Raji (cell line): ENCODE measurements around the gene IZUMO2.

ENCODE experiments used
- POLR2A ChIP-seq: IDR thresholded peaks from 2 replicates; pipeline ENCODE4 v1.6.1; 2011; ENCODE audit warnings: low read depth, low read length, control low read depth; ENCODE audit not compliant: insufficient read depth

IZUMO2 gene

GRCh38 chr19:50192463-50193211, 29.6 kb upstream of the IZUMO2 start:
- no peak for TF ChIP-seq POLR2A

GRCh38 chr19:50191216-50191615, 28.1 kb upstream of the IZUMO2 start:
- no peak for TF ChIP-seq POLR2A

GRCh38 chr19:50190439-50190891, 27.4 kb upstream of the IZUMO2 start:
- TF ChIP-seq POLR2A = no peak

- TF ChIP-seq POLR2A = no peak
These were observed 26.2 kb upstream of the IZUMO2 start for GRCh38 chr19:50189331-50189730.

GRCh38 chr19:50187937-50188336, 24.9 kb upstream of the IZUMO2 start:
- TF ChIP-seq POLR2A = no peak

GRCh38 chr19:50184196-50184595, 21.1 kb upstream of the IZUMO2 start:
- no peak for TF ChIP-seq POLR2A

GRCh38 chr19:50181121-50181520, 18.0 kb upstream of the IZUMO2 start:
- TF ChIP-seq POLR2A = no peak

GRCh38 chr19:50178859-50179537, 15.9 kb upstream of the IZUMO2 start:
- no peak for TF ChIP-seq POLR2A

GRCh38 chr19:50178320-50178719, 15.2 kb upstream of the IZUMO2 start:
- no peak for TF ChIP-seq POLR2A

GRCh38 chr19:50176775-50177174, 13.7 kb upstream of the IZUMO2 start:
- TF ChIP-seq POLR2A = no peak

GRCh38 chr19:50175924-50176323, 12.8 kb upstream of the IZUMO2 start:
- TF ChIP-seq POLR2A = no peak

GRCh38 chr19:50174100-50174793, 11.2 kb upstream of the IZUMO2 start:
- no peak for TF ChIP-seq POLR2A

- TF ChIP-seq POLR2A = no peak
These were observed 10.0 kb upstream of the IZUMO2 start for GRCh38 chr19:50173127-50173526.

- no peak for TF ChIP-seq POLR2A
These were observed 9.6 kb upstream of the IZUMO2 start for GRCh38 chr19:50172726-50173125.

GRCh38 chr19:50171752-50172151, 8.7 kb upstream of the IZUMO2 start:
- TF ChIP-seq POLR2A = no peak

- no peak for TF ChIP-seq POLR2A
These were observed 4.2 kb upstream of the IZUMO2 start for GRCh38 chr19:50167314-50167721.
